Peyer's patch (tissue), 4 donors: ENCODE results near the gene ZBTB20.

ENCODE experiments used
- POLR2A ChIP-seq, 2 donors: fragments of 450-650 bp; IDR thresholded peaks; one replicate each; pipeline ENCODE4 v1.5.1; 2017; ENCODE audit warnings: antibody characterized with exemption in 2 of 2, mild to moderate bottlenecking in 2 of 2, moderate library complexity in 2 of 2
- TF ChIP-seq, protein P1 (sequence below), 6 experiments: fragments of 450-650 bp in 4 of 6; fragments of 200-600 bp in 2 of 6; sonication (generic) in 1 of 6; IDR thresholded peaks; one replicate each; pipeline ENCODE4 v1.5.1; 2017 to 2019; ENCODE audit warnings: antibody characterized with exemption in 6 of 6, mild to moderate bottlenecking in 3 of 6, moderate library complexity in 1 of 6

DNA sequence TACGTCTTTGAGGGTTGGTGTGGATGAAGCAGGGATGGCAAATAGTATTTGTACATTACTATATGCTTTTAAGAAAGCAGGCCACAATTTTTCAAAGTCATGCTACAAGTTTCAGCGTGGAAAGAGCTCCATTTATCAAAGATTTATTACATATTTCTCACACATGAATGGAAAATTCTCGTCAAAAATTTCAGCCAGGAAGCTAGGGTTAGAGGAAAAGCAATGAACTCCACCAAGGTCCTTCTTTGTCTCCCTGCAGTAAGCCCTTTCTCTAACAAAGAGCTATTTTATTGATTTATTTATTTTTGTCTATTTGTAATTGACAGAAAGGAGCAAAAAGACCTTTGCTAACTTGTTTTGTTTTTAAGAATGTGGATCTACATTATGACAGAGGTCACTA is 7.5 kb upstream of the ZBTB20 start:
- TF ChIP-seq, protein P1, sequence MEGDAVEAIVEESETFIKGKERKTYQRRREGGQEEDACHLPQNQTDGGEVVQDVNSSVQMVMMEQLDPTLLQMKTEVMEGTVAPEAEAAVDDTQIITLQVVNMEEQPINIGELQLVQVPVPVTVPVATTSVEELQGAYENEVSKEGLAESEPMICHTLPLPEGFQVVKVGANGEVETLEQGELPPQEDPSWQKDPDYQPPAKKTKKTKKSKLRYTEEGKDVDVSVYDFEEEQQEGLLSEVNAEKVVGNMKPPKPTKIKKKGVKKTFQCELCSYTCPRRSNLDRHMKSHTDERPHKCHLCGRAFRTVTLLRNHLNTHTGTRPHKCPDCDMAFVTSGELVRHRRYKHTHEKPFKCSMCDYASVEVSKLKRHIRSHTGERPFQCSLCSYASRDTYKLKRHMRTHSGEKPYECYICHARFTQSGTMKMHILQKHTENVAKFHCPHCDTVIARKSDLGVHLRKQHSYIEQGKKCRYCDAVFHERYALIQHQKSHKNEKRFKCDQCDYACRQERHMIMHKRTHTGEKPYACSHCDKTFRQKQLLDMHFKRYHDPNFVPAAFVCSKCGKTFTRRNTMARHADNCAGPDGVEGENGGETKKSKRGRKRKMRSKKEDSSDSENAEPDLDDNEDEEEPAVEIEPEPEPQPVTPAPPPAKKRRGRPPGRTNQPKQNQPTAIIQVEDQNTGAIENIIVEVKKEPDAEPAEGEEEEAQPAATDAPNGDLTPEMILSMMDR (IDR thresholded peaks at IDR 0.05), result no peak
- no peak for TF ChIP-seq POLR2A (IDR thresholded peaks at IDR 0.05)
